IPS DF 4.7 (cell line): Measurements from ENCODE around the gene CIRBP.

Source experiments
- DNase-seq: peaks from one replicate; pipeline ENCODE4 v3.0.0-alpha.2; 2013; ENCODE audit warnings: low spot score; ENCODE audit errors: extremely low read depth

The CIRBP gene

GRCh38 chr19:1230783-1231489 is 38.2 kb upstream of the CIRBP start:
- no peak for DNase-seq

- DNase-seq, result no peak
Observed at GRCh38 chr19:1231729-1232637, 37.1 kb upstream of the CIRBP start.

- DNase-seq, result no peak
Observed at GRCh38 chr19:1232652-1233072, 36.5 kb upstream of the CIRBP start.

- no peak for DNase-seq
Observed at GRCh38 chr19:1233115-1233667, 35.9 kb upstream of the CIRBP start.

GRCh38 chr19:1234051-1234954 is 34.8 kb upstream of the CIRBP start:
- DNase-seq, result no peak

GRCh38 chr19:1234955-1235380 is 34.2 kb upstream of the CIRBP start:
- DNase-seq, result no peak

GRCh38 chr19:1235625-1236538 is 33.2 kb upstream of the CIRBP start:
- no peak for DNase-seq

- no peak for DNase-seq
Observed at GRCh38 chr19:1236576-1236975, 32.6 kb upstream of the CIRBP start.

GRCh38 chr19:1237027-1237659 is 32.0 kb upstream of the CIRBP start:
- DNase-seq, result no peak

- no peak for DNase-seq
Observed at GRCh38 chr19:1237754-1238368, 31.3 kb upstream of the CIRBP start, which contains the start of gene CBARP. Gene CBARP (minus strand): TSS chr19:1238005. CDS start chr19:1236100, 1,905 bp downstream.

GRCh38 chr19:1238369-1239303 is 30.5 kb upstream of the CIRBP start:
- no peak for DNase-seq

GRCh38 chr19:1239420-1239795 is 29.7 kb upstream of the CIRBP start:
- no peak for DNase-seq

- no peak for DNase-seq
Observed at GRCh38 chr19:1239796-1240737, 29.1 kb upstream of the CIRBP start.

GRCh38 chr19:1240925-1241324 is 28.2 kb upstream of the CIRBP start:
- no peak for DNase-seq

- DNase-seq, result no peak
Observed at GRCh38 chr19:1241417-1242095, 27.6 kb upstream of the CIRBP start, which contains the start of gene ATP5F1D. Gene ATP5F1D (plus strand): TSS chr19:1241751. CDS start chr19:1241851, 100 bp downstream.
